Neural progenitor cell (in vitro differentiated cells): ENCODE data around the gene LMX1B. TPM values are rescaled to one million over a fixed set of nuclear protein-coding genes. Genes with fewer than 3 reads are reported as not detected.

Experiments
- DNase-seq: peaks from one replicate; pipeline ENCODE4 v3.0.0-alpha.2; 2016; ENCODE audit warnings: low spot score
- H2AFZ ChIP-seq: fragments of 200-600 bp; sonication (generic); replicated peaks from 2 replicates; pipeline ENCODE4 v1.6.1; 2016; ENCODE audit warnings: antibody characterized with exemption
- H3F3A ChIP-seq: fragments of 200-600 bp; sonication (generic); 2 replicates; pipeline ENCODE4 v1.6.1; 2016; ENCODE audit warnings: antibody characterized with exemption, low read depth
- H3K27ac ChIP-seq: fragments of 200-600 bp; sonication (generic); 2 replicates; pipeline ENCODE4 v1.5.1; 2016; ENCODE audit warnings: mild to moderate bottlenecking
- H3K27me3 ChIP-seq: fragments of 200-600 bp; sonication (generic); 2 replicates; pipeline ENCODE4 v1.6.1; 2016; ENCODE audit warnings: mild to moderate bottlenecking, moderate library complexity
- H3K36me3 ChIP-seq: fragments of 200-600 bp; sonication (generic); 2 replicates; pipeline ENCODE4 v1.5.1; 2016
- H3K4me1 ChIP-seq: fragments of 200-600 bp; sonication (generic); 2 replicates; pipeline ENCODE4 v1.6.1; 2016; ENCODE audit warnings: mixed run types
- H3K4me2 ChIP-seq: fragments of 200-600 bp; sonication (generic); 2 replicates; pipeline ENCODE4 v1.6.1; 2016
- H3K4me3 ChIP-seq: fragments of 200-600 bp; sonication (generic); 2 replicates; pipeline ENCODE4 v1.5.1; 2016
- H3K79me2 ChIP-seq: fragments of 200-600 bp; sonication (generic); 2 replicates; pipeline ENCODE4 v1.6.1; 2016; ENCODE audit warnings: low read depth
- H3K9ac ChIP-seq: fragments of 200-600 bp; sonication (generic); 2 replicates; pipeline ENCODE4 v1.6.1; 2016
- H3K9me3 ChIP-seq: fragments of 200-600 bp; sonication (generic); 2 replicates; pipeline ENCODE4 v1.5.1; 2016; ENCODE audit warnings: low read depth
- H4K20me1 ChIP-seq: fragments of 200-600 bp; sonication (generic); 2 replicates; pipeline ENCODE4 v1.6.1; 2016; ENCODE audit warnings: low read depth
- H3K27ac Mint-ChIP-seq: 3 replicates; pipeline ENCODE4 v1.8.0; 2021; ENCODE audit warnings: mixed read lengths
- H3K27me3 Mint-ChIP-seq: 2 replicates; pipeline ENCODE4 v1.8.0; 2022; ENCODE audit warnings: low read depth, mild to moderate bottlenecking, inconsistent platforms, moderate library complexity, mixed read lengths; ENCODE audit not compliant: insufficient read depth
- H3K36me3 Mint-ChIP-seq: 3 replicates; pipeline ENCODE4 v1.8.0; 2021; ENCODE audit warnings: mixed read lengths
- H3K4me1 Mint-ChIP-seq: 3 replicates; pipeline ENCODE4 v1.8.0; 2021; ENCODE audit warnings: mixed read lengths
- H3K4me3 Mint-ChIP-seq: 3 replicates; pipeline ENCODE4 v1.8.0; 2021; ENCODE audit warnings: mild to moderate bottlenecking, moderate library complexity, mixed read lengths
- H3K9me3 Mint-ChIP-seq: 3 replicates; pipeline ENCODE4 v1.8.0; 2020; ENCODE audit warnings: mixed read lengths
- CTCF ChIP-seq: fragments of 200-600 bp; sonication (generic); IDR thresholded peaks from 2 replicates; pipeline ENCODE4 v1.5.1; 2017; ENCODE audit warnings: antibody characterized with exemption, mild to moderate bottlenecking
- EZH2 ChIP-seq: fragments of 200-600 bp; sonication (generic); IDR thresholded peaks from 2 replicates; pipeline ENCODE4 v1.6.1; 2017; ENCODE audit warnings: antibody characterized with exemption, mild to moderate bottlenecking, moderate library complexity
- EZH2phosphoT487 ChIP-seq: fragments of 200-600 bp; sonication (generic); IDR thresholded peaks from 2 replicates; pipeline ENCODE4 v1.6.1; 2017; ENCODE audit warnings: antibody characterized with exemption
- total RNA-seq: library from RNA; depleted of rRNA; stranded (reverse); fragments of >200 nt; gene quantifications from 2 replicates; pipeline ENCODE4 v1.2.3, GENCODE V29; 2015; ENCODE audit warnings: low replicate concordance

LMX1B gene
- total RNA-seq, 1 donor from 2014 or later: 0.19 TPM

- H3K36me3 ChIP-seq: no peaks in the 10 kb centered on the region
- Mint-ChIP-seq H3K27ac (no peak overlapping the region), H3K4me3 (no peak overlapping the region), H3K9me3 (no peaks in the 10 kb centered on the region), H3K4me1 (peaks cover 50% of the 10 kb centered on the region), H3K27me3 (peaks cover 52% of the 10 kb centered on the region), H3K36me3 (peaks cover 1% of the 10 kb centered on the region)
- H3K27me3 ChIP-seq: peaks cover 100% of the 10 kb centered on the region
- TF ChIP-seq EZH2 (no peak), EZH2phosphoT487 (no peak), CTCF (peak; percentile 20)
- no peak overlapping the region for H2AFZ ChIP-seq
- H4K20me1 ChIP-seq: peaks cover 86% of the 10 kb centered on the region
- H3K27ac ChIP-seq: no peak overlapping the region
- no peak overlapping the region for H3K4me3 ChIP-seq
- H3K79me2 ChIP-seq: no peaks in the 10 kb centered on the region
- H3K9me3 ChIP-seq: no peaks in the 10 kb centered on the region
- peak; percentile 1 for DNase-seq
- no peak overlapping the region for H3K9ac ChIP-seq
- peaks cover 21% of the 10 kb centered on the region for H3K4me1 ChIP-seq
- H3K4me2 ChIP-seq: no peak overlapping the region
- peaks cover 39% of the 10 kb centered on the region for H3F3A ChIP-seq
These were observed 65.3 kb downstream of the LMX1B start for GRCh38 chr9:126678989-126679388.

- Histone ChIP-seq H3F3A (peaks cover 23% of the 10 kb centered on the region), H3K27ac (no peak overlapping the region), H4K20me1 (peaks cover 78% of the 10 kb centered on the region), H3K36me3 (no peaks in the 10 kb centered on the region), H3K4me1 (peaks cover 8% of the 10 kb centered on the region), H3K27me3 (peaks cover 100% of the 10 kb centered on the region), H3K9ac (no peak overlapping the region), H3K4me3 (no peak overlapping the region), H3K4me2 (no peak overlapping the region), H3K79me2 (no peaks in the 10 kb centered on the region), H3K9me3 (no peaks in the 10 kb centered on the region), H2AFZ (no peak overlapping the region)
- H3K4me3 Mint-ChIP-seq: no peak overlapping the region
- H3K27ac Mint-ChIP-seq: no peak overlapping the region
- TF ChIP-seq EZH2 (no peak), EZH2phosphoT487 (no peak), CTCF (no peak)
- DNase-seq: no peak
- H3K27me3 Mint-ChIP-seq: peaks cover 52% of the 10 kb centered on the region
- no peaks in the 10 kb centered on the region for H3K9me3 Mint-ChIP-seq
- peaks cover 45% of the 10 kb centered on the region for H3K4me1 Mint-ChIP-seq
- H3K36me3 Mint-ChIP-seq: peaks cover 1% of the 10 kb centered on the region
These were observed 67.6 kb downstream of the LMX1B start for GRCh38 chr9:126681336-126681735.

- Histone ChIP-seq H2AFZ (no peak overlapping the region), H3K36me3 (no peaks in the 10 kb centered on the region), H4K20me1 (peaks cover 75% of the 10 kb centered on the region), H3K4me1 (peaks cover 2% of the 10 kb centered on the region), H3K4me3 (no peak overlapping the region), H3F3A (peaks cover 16% of the 10 kb centered on the region), H3K27ac (no peak overlapping the region), H3K9me3 (no peaks in the 10 kb centered on the region), H3K79me2 (no peaks in the 10 kb centered on the region), H3K9ac (no peak overlapping the region), H3K27me3 (peaks cover 100% of the 10 kb centered on the region), H3K4me2 (no peak overlapping the region)
- TF ChIP-seq EZH2phosphoT487 (peak; percentile 73), CTCF (no peak), EZH2 (peak; percentile 16)
- H3K27me3 Mint-ChIP-seq: peaks cover 50% of the 10 kb centered on the region
- DNase-seq: peak; percentile 1
- peaks cover 37% of the 10 kb centered on the region for H3K4me1 Mint-ChIP-seq
- peak overlapping the region; percentile 18 for H3K27ac Mint-ChIP-seq
- H3K4me3 Mint-ChIP-seq: no peak overlapping the region
- H3K9me3 Mint-ChIP-seq: no peaks in the 10 kb centered on the region
- H3K36me3 Mint-ChIP-seq: peaks cover 1% of the 10 kb centered on the region
These were observed 68.5 kb downstream of the LMX1B start for GRCh38 chr9:126682113-126682810.
